AG10803 (cell line): ENCODE results near the gene KCNJ6.

Source experiments
- DNase-seq: peaks from one replicate; pipeline ENCODE4 v3.0.0; 2010; ENCODE audit warnings: low read depth
- H3K4me3 ChIP-seq: 2 replicates; pipeline ENCODE4 v1.5.1; 2011; ENCODE audit warnings: mild to moderate bottlenecking, low read length, control low read depth
- CTCF ChIP-seq: conservative IDR thresholded peaks from 2 replicates; pipeline ENCODE4 v1.5.1; 2011; ENCODE audit warnings: mild to moderate bottlenecking, low read length, control low read depth, inconsistent platforms

The KCNJ6 gene

GRCh38 chr21:37787456-37787855 is 128.8 kb downstream of the KCNJ6 start:
- TF ChIP-seq CTCF, result no peak
- DNase-seq, result peak; percentile 92
- no peak overlapping the region for H3K4me3 ChIP-seq

GRCh38 chr21:37784591-37785318 is 131.5 kb downstream of the KCNJ6 start:
- no peak for TF ChIP-seq CTCF
- peak; percentile 76 for DNase-seq
- no peak overlapping the region for H3K4me3 ChIP-seq

GRCh38 chr21:37783016-37783415 is 133.2 kb downstream of the KCNJ6 start:
- TF ChIP-seq CTCF, result no peak
- no peak overlapping the region for H3K4me3 ChIP-seq
- DNase-seq, result peak; percentile 78

DNA sequence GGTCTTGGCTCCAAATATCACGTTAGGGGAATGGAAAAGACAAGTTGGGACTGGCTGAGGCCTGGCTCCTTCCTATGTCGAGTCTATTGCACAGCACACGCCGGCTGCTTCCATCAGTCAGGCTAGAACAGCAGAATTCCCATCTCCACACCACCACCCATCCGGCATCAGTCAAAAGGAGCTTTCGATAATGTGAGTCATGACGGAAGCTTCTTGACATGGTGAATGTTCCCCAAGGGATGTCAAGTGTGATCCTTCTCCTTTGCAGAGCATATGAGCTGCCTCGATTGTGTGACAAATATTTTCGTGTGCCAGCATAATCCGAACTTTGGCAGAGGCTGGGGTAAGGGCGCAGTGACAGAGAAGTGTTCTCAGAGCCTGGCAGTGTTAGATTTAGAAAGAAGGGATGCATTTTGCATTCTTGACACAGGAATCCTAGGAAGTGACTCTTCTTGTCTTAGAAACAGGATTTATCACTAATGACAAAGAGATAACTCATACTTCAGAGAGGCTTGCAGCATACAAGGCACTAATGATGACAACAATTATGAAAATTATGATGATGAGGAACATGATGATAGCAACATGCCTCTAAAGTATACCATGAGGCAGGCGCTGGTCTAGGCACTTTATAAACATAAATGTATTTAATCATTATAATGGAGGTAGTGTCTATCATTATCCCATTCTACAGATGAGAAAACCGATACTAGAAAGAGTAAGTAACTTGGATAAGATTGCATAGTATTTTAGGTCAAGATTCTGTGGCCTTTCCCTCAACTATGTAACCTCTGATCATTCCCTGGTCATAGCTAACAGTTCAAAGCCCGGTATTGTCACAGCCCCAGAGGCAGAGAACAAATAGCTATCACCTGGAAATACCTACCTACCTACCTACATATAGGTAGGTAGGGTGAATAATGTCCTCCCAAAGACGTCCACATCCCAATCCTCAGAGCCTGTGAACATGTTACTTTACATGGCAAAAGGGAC is 135.0 kb downstream of the KCNJ6 start:
- no peak for TF ChIP-seq CTCF
- H3K4me3 ChIP-seq, result no peak overlapping the region
- peak; percentile 18 for DNase-seq

DNA sequence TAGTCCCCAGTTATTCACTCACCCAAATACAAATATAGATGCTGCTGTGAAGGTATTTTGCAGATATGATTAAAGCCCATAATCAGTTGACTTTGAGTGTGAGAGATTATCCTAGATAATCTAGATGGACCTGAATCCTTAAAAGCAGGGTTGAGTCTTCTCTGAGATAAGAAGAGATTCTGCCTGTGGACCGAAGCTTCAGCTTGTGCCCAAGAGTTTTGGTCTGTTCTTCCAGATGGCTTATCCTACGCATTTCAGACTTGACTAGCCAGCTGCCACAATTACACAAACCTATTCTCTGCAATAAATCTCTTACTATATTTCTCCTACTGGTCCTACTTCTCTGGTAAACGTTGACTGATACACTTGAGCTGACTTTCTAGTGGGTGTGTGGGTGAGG is 145.1 kb downstream of the KCNJ6 start:
- no peak for TF ChIP-seq CTCF
- no peak for DNase-seq
- H3K4me3 ChIP-seq, result no peak overlapping the region

GRCh38 chr21:37770461-37770860 is 145.8 kb downstream of the KCNJ6 start:
- no peak for DNase-seq
- H3K4me3 ChIP-seq, result no peak overlapping the region
- no peak for TF ChIP-seq CTCF
